HEK293 (cell line): ENCODE results near the gene PLGRKT.

Source experiments
- CTCF ChIA-PET: fragments of 350-600 bp; formaldehyde crosslinking; extraction: SDS; loops from one replicate; lab custom pipeline; 2021; ENCODE audit warnings: antibody characterized with exemption; lab: Yijun Ruan, JAX
- POLR2A ChIA-PET: fragments of 300-600 bp; formaldehyde crosslinking; extraction: SDS; loops from one replicate; lab custom pipeline; 2020; ENCODE audit warnings: antibody characterized with exemption, inconsistent platforms; lab: Yijun Ruan, JAX
- H3K27ac ChIP-seq: fragments of 200-500 bp; sonication (Bioruptor generic); 2 replicates; pipeline ENCODE4 v1.5.1; 2014; ENCODE audit warnings: low read depth, low read length, control low read depth, inconsistent platforms; ENCODE audit errors: extremely low read depth
- H3K36me3 ChIP-seq, 2 experiments: fragments of 200-500 bp in 1 of 2; sonication (Bioruptor generic) in 1 of 2; 1 replicate in 1 of 2; 2 replicates in 1 of 2; pipeline ENCODE4 v1.5.1; 2014 to 2017; ENCODE audit warnings: inconsistent platforms in 2 of 2, low read length in 2 of 2; ENCODE audit not compliant: control insufficient read depth in 2 of 2, insufficient read depth in 1 of 2
- H3K4me1 ChIP-seq: fragments of 200-500 bp; sonication (Bioruptor generic); 2 replicates; pipeline ENCODE4 v1.5.1; 2014; ENCODE audit warnings: mild to moderate bottlenecking, low read length, inconsistent platforms; ENCODE audit not compliant: control insufficient read depth, insufficient read depth
- H3K4me3 ChIP-seq: 2 replicates; pipeline ENCODE4 v1.5.1; 2011; ENCODE audit warnings: low read depth, mild to moderate bottlenecking, control low read depth, low read length, moderate library complexity
- H3K9me3 ChIP-seq: fragments of 200-500 bp; sonication (Bioruptor generic); 2 replicates; pipeline ENCODE4 v1.5.1; 2014; ENCODE audit warnings: low read depth, low read length, inconsistent platforms; ENCODE audit not compliant: control insufficient read depth, insufficient read depth
- BCL11A ChIP-seq: fragments of 450-650 bp; formaldehyde crosslinking; IDR thresholded peaks from 2 replicates; pipeline ENCODE4 v1.5.1; 2016; ENCODE audit warnings: low read depth, missing biosample characterization, missing genetic modification characterization
- ZBTB17 ChIP-seq: fragments of 450-650 bp; formaldehyde crosslinking; IDR thresholded peaks from 2 replicates; pipeline ENCODE4 v1.5.1; 2016; ENCODE audit warnings: missing biosample characterization, missing genetic modification characterization
- ZFHX2 ChIP-seq: fragments of 450-650 bp; formaldehyde crosslinking; conservative IDR thresholded peaks from 2 replicates; pipeline ENCODE4 v1.5.1; 2016; ENCODE audit warnings: missing biosample characterization, missing genetic modification characterization
- ZNF133 ChIP-seq: fragments of 450-650 bp; formaldehyde crosslinking; IDR thresholded peaks from 2 replicates; pipeline ENCODE4 v1.5.1; 2016; ENCODE audit warnings: missing biosample characterization, missing genetic modification characterization
- ZNF155 ChIP-seq: fragments of 450-650 bp; formaldehyde crosslinking; IDR thresholded peaks from 2 replicates; pipeline ENCODE4 v1.5.1; 2016; ENCODE audit warnings: missing biosample characterization, missing genetic modification characterization
- ZNF221 ChIP-seq: fragments of 450-650 bp; formaldehyde crosslinking; IDR thresholded peaks from 2 replicates; pipeline ENCODE4 v1.5.1; 2017; ENCODE audit warnings: missing biosample characterization, missing genetic modification characterization, borderline replicate concordance
- ZNF311 ChIP-seq: fragments of 450-650 bp; formaldehyde crosslinking; IDR thresholded peaks from 2 replicates; pipeline ENCODE4 v1.5.1; 2017; ENCODE audit warnings: missing biosample characterization, missing genetic modification characterization, borderline replicate concordance
- ZNF391 ChIP-seq: fragments of 450-650 bp; formaldehyde crosslinking; IDR thresholded peaks from 2 replicates; pipeline ENCODE4 v1.5.1; 2016; ENCODE audit warnings: low read depth, missing biosample characterization, missing genetic modification characterization, borderline replicate concordance
- ZNF549 ChIP-seq: fragments of 450-650 bp; IDR thresholded peaks from 2 replicates; pipeline ENCODE4 v1.5.1; 2018; ENCODE audit warnings: missing biosample characterization, missing genetic modification characterization, mild to moderate bottlenecking, inconsistent platforms, moderate library complexity
- ZNF626 ChIP-seq: fragments of 450-650 bp; sonication (Bioruptor Pico); formaldehyde crosslinking; IDR thresholded peaks from 2 replicates; pipeline ENCODE4 v1.5.1; 2018; ENCODE audit warnings: missing biosample characterization, missing genetic modification characterization, inconsistent platforms
- ZNF654 ChIP-seq: fragments of 450-650 bp; formaldehyde crosslinking; IDR thresholded peaks from 2 replicates; pipeline ENCODE4 v1.5.1; 2016; ENCODE audit warnings: low read depth, missing biosample characterization, missing genetic modification characterization
- TF ChIP-seq, protein P1 (sequence below): fragments of 450-650 bp; formaldehyde crosslinking; IDR thresholded peaks from 2 replicates; pipeline ENCODE4 v1.5.1; 2016; ENCODE audit warnings: missing biosample characterization, missing genetic modification characterization
- TF ChIP-seq, protein P2 (sequence below): fragments of 450-650 bp; formaldehyde crosslinking; IDR thresholded peaks from 2 replicates; pipeline ENCODE4 v1.5.1; 2017; ENCODE audit warnings: missing biosample characterization, missing genetic modification characterization
- TF ChIP-seq, protein P3 (sequence below): fragments of 450-650 bp; formaldehyde crosslinking; IDR thresholded peaks from 2 replicates; pipeline ENCODE4 v1.5.1; 2016; ENCODE audit warnings: missing biosample characterization, missing genetic modification characterization
- TF ChIP-seq, protein P4 (sequence below): fragments of 450-650 bp; formaldehyde crosslinking; IDR thresholded peaks from 2 replicates; pipeline ENCODE4 v1.5.1; 2016; ENCODE audit warnings: missing biosample characterization, missing genetic modification characterization
- TF ChIP-seq, protein P5 (sequence below): fragments of 450-650 bp; formaldehyde crosslinking; IDR thresholded peaks from 2 replicates; pipeline ENCODE4 v1.5.1; 2017; ENCODE audit warnings: missing biosample characterization, mild to moderate bottlenecking, missing genetic modification characterization, moderate library complexity
- TF ChIP-seq, protein P6 (sequence below): fragments of 450-650 bp; formaldehyde crosslinking; IDR thresholded peaks from 2 replicates; pipeline ENCODE4 v1.5.1; 2016; ENCODE audit warnings: missing biosample characterization, missing genetic modification characterization

Gene PLGRKT

GRCh38 chr9:5449521-5450358 is 12.0 kb upstream of the PLGRKT start:
- Histone ChIP-seq H3K36me3 (no peaks in the 10 kb centered on the region), H3K4me3 (peak overlapping the region; percentile 32), H3K9me3 (no peaks in the 10 kb centered on the region), H3K4me1 (no peaks in the 10 kb centered on the region), H3K27ac (no peak overlapping the region)
- TF ChIP-seq, protein P1, sequence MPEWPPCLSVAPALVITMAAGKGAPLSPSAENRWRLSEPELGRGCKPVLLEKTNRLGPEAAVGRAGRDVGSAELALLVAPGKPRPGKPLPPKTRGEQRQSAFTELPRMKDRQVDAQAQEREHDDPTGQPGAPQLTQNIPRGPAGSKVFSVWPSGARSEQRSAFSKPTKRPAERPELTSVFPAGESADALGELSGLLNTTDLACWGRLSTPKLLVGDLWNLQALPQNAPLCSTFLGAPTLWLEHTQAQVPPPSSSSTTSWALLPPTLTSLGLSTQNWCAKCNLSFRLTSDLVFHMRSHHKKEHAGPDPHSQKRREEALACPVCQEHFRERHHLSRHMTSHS, result no peak
- no peak for TF ChIP-seq ZNF221
- POLR2A ChIA-PET, result interaction anchor here (0.9 to 1.5 kb wide), 3 partner anchors 10 to 179 kb away, joined by 4 to 7 read pairs (median 5); partner anchors contain the start of genes PLGRKT and RIC1
- CTCF ChIA-PET, result interaction anchor here (0.5 to 2.2 kb wide), 26 partner anchors 7 to 1593 kb away, joined by 3 to 26 read pairs (median 5); partner anchors contain the start of genes INSL6 and PLGRKT

DNA sequence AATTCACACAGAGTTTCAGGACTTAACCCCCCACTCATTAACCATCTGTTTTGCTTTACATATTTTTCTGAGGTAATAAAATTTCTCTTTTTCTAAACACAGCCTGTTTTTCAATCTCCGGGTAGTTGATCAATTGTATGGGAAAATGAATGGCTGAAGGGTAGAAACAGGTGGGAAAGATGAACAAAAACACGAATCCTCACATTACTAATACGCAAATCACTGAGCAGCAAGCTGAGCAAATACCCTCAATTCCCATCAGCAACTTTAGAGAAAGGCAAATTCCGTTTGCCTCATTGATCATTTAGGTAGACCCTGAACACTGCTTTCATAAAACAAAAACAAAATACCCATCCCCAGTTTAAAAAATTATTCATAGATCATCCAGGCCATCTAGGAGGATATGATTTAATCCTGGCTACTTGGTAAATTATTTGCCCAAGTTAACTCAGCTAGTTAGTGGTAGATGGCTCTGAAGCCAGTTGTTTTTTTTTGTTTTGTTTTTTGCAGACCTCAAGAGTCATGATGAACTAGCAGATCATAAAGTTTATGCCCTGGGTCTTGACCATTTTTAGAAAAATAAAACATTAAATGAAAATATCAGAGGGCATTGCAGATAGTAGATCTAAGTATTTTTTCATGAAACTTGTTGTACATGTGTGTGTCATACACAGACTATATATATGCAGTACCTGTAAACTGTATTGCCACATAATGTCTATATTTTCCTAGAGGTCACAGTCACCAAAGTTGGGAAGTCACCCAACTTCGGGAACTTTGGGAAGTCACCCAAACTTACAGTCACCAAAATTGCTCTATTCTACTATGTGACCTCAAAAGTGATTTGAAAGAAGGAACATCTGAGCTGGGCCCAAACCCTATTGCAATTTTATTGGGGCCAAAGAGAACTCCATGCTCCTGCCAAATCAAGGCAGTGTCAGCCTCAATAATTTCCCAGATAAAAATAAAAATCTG is 11.0 kb upstream of the PLGRKT start:
- no peaks in the 10 kb centered on the region for H3K4me1 ChIP-seq
- POLR2A ChIA-PET, result interaction anchor here (1.5 kb wide), 1 partner anchor 9 kb away, joined by 5 read pairs; no protein-coding TSS in a partner anchor

More for the DNA sequence above, 11.0 kb upstream of the PLGRKT start:
- TF ChIP-seq, protein P2, sequence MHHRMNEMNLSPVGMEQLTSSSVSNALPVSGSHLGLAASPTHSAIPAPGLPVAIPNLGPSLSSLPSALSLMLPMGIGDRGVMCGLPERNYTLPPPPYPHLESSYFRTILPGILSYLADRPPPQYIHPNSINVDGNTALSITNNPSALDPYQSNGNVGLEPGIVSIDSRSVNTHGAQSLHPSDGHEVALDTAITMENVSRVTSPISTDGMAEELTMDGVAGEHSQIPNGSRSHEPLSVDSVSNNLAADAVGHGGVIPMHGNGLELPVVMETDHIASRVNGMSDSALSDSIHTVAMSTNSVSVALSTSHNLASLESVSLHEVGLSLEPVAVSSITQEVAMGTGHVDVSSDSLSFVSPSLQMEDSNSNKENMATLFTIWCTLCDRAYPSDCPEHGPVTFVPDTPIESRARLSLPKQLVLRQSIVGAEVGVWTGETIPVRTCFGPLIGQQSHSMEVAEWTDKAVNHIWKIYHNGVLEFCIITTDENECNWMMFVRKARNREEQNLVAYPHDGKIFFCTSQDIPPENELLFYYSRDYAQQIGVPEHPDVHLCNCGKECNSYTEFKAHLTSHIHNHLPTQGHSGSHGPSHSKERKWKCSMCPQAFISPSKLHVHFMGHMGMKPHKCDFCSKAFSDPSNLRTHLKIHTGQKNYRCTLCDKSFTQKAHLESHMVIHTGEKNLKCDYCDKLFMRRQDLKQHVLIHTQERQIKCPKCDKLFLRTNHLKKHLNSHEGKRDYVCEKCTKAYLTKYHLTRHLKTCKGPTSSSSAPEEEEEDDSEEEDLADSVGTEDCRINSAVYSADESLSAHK, result no peak
- TF ChIP-seq, protein P3, sequence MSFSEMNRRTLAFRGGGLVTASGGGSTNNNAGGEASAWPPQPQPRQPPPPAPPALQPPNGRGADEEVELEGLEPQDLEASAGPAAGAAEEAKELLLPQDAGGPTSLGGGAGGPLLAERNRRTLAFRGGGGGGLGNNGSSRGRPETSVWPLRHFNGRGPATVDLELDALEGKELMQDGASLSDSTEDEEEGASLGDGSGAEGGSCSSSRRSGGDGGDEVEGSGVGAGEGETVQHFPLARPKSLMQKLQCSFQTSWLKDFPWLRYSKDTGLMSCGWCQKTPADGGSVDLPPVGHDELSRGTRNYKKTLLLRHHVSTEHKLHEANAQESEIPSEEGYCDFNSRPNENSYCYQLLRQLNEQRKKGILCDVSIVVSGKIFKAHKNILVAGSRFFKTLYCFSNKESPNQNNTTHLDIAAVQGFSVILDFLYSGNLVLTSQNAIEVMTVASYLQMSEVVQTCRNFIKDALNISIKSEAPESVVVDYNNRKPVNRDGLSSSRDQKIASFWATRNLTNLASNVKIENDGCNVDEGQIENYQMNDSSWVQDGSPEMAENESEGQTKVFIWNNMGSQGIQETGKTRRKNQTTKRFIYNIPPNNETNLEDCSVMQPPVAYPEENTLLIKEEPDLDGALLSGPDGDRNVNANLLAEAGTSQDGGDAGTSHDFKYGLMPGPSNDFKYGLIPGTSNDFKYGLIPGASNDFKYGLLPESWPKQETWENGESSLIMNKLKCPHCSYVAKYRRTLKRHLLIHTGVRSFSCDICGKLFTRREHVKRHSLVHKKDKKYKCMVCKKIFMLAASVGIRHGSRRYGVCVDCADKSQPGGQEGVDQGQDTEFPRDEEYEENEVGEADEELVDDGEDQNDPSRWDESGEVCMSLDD (tag by site-specific recombination), result no peak
- TF ChIP-seq ZNF133 (tag by site-specific recombination) (no peak), ZNF626 (tag by site-specific recombination) (no peak), ZNF155 (no peak), ZNF549 (no peak), BCL11A (tag by site-specific recombination) (no peak), ZNF391 (tag by site-specific recombination) (no peak), ZFHX2 (tag by site-specific recombination) (no peak), ZNF654 (no peak), ZNF311 (tag by site-specific recombination) (no peak), ZBTB17 (no peak)
- TF ChIP-seq, protein P4, sequence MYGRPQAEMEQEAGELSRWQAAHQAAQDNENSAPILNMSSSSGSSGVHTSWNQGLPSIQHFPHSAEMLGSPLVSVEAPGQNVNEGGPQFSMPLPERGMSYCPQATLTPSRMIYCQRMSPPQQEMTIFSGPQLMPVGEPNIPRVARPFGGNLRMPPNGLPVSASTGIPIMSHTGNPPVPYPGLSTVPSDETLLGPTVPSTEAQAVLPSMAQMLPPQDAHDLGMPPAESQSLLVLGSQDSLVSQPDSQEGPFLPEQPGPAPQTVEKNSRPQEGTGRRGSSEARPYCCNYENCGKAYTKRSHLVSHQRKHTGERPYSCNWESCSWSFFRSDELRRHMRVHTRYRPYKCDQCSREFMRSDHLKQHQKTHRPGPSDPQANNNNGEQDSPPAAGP (tag by site-specific recombination), result no peak
- TF ChIP-seq, protein P5, sequence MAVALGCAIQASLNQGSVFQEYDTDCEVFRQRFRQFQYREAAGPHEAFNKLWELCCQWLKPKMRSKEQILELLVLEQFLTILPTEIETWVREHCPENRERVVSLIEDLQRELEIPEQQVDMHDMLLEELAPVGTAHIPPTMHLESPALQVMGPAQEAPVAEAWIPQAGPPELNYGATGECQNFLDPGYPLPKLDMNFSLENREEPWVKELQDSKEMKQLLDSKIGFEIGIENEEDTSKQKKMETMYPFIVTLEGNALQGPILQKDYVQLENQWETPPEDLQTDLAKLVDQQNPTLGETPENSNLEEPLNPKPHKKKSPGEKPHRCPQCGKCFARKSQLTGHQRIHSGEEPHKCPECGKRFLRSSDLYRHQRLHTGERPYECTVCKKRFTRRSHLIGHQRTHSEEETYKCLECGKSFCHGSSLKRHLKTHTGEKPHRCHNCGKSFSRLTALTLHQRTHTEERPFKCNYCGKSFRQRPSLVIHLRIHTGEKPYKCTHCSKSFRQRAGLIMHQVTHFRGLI (tag by site-specific recombination), result no peak
- TF ChIP-seq, protein P6, sequence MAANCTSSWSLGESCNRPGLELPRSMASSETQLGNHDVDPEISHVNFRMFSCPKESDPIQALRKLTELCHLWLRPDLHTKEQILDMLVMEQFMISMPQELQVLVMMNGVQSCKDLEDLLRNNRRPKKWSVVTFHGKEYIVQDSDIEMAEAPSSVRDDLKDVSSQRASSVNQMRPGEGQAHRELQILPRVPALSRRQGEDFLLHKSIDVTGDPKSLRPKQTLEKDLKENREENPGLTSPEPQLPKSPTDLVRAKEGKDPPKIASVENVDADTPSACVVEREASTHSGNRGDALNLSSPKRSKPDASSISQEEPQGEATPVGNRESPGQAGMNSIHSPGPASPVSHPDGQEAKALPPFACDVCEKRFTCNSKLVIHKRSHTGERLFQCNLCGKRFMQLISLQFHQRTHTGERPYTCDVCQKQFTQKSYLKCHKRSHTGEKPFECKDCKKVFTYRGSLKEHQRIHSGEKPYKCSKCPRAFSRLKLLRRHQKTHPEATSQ (tag by site-specific recombination), result no peak
- Histone ChIP-seq H3K4me3 (no peak overlapping the region), H3K9me3 (no peaks in the 10 kb centered on the region), H3K36me3 (no peaks in the 10 kb centered on the region), H3K27ac (no peak overlapping the region)
- CTCF ChIA-PET, result interaction anchor here (0.6 to 2.9 kb wide), 12 partner anchors 16 to 699 kb away, joined by 3 to 26 read pairs (median 5); partner anchors contain the start of gene INSL6
